SIG-M5 treated with dmso at 0.1 percent for 504 hours (cell line): Measurements from ENCODE around the gene SCN2B.

Experiments
- DNase-seq: peaks from one replicate; lab custom pipeline; 2025; ENCODE audit not compliant: unreplicated experiment; lab: John Stamatoyannopoulos, UW

SCN2B gene

GRCh38 chr11:118175031-118175992 is 1.1 kb downstream of the SCN2B start:
- DNase-seq, result no peak

- no peak for DNase-seq
These were observed 2.4 kb downstream of the SCN2B start for GRCh38 chr11:118174006-118174567.

GRCh38 chr11:118172356-118172755 is 4.1 kb downstream of the SCN2B start:
- no peak for DNase-seq

- DNase-seq, result peak; percentile 47
These were observed 5.0 kb downstream of the SCN2B start for GRCh38 chr11:118171269-118172062.

- DNase-seq, result no peak
These were observed 5.6 kb downstream of the SCN2B start for GRCh38 chr11:118170882-118171268.

- DNase-seq, result no peak
These were observed 6.2 kb downstream of the SCN2B start for GRCh38 chr11:118170231-118170630.

- DNase-seq, result no peak
These were observed 6.9 kb downstream of the SCN2B start for GRCh38 chr11:118169300-118170140.

- DNase-seq, result no peak
These were observed 7.7 kb downstream of the SCN2B start for GRCh38 chr11:118168751-118169150.

- DNase-seq, result no peak
These were observed 8.1 kb downstream of the SCN2B start for GRCh38 chr11:118168316-118168715.

- no peak for DNase-seq
These were observed 8.5 kb downstream of the SCN2B start for GRCh38 chr11:118167906-118168305.

- no peak for DNase-seq
These were observed 9.2 kb downstream of the SCN2B start for GRCh38 chr11:118167253-118167652.

- DNase-seq, result no peak
These were observed 9.8 kb downstream of the SCN2B start for GRCh38 chr11:118166641-118167040.

GRCh38 chr11:118164885-118165284 is 11.6 kb downstream of the SCN2B start:
- DNase-seq, result no peak

- DNase-seq, result no peak
These were observed 12.9 kb downstream of the SCN2B start for GRCh38 chr11:118163494-118163893.

- DNase-seq, result no peak
These were observed 13.6 kb downstream of the SCN2B start for GRCh38 chr11:118162846-118163245.

GRCh38 chr11:118161786-118162185 is 14.7 kb downstream of the SCN2B start:
- no peak for DNase-seq

- no peak for DNase-seq
These were observed 19.1 kb downstream of the SCN2B start for GRCh38 chr11:118157186-118157895.

GRCh38 chr11:118156531-118157185 is 19.8 kb downstream of the SCN2B start:
- DNase-seq, result peak; percentile 9

- DNase-seq, result no peak
These were observed 20.5 kb downstream of the SCN2B start for GRCh38 chr11:118155776-118156530.
